ENCODE results near the gene DIP2C.

GRCh38 chr10:367636-368035 lies 321.8 kb downstream of the DIP2C start:
- no peak for TF ChIP-seq CTCF (IDR thresholded peaks at IDR 0.05)
- no peak for TF ChIP-seq POLR2AphosphoS5 (IDR thresholded peaks at IDR 0.05; ENCODE audit: insufficient read depth in 1 of 2, low read depth in 1 of 2)
